ENCODE measurements around the gene SUPV3L1.
"Not testable (repeated sequence)": the region's sequence is repeated elsewhere in the genome, so short reads cannot be mapped to it uniquely, and the experiment has no call there.

SUPV3L1 gene

DNA sequence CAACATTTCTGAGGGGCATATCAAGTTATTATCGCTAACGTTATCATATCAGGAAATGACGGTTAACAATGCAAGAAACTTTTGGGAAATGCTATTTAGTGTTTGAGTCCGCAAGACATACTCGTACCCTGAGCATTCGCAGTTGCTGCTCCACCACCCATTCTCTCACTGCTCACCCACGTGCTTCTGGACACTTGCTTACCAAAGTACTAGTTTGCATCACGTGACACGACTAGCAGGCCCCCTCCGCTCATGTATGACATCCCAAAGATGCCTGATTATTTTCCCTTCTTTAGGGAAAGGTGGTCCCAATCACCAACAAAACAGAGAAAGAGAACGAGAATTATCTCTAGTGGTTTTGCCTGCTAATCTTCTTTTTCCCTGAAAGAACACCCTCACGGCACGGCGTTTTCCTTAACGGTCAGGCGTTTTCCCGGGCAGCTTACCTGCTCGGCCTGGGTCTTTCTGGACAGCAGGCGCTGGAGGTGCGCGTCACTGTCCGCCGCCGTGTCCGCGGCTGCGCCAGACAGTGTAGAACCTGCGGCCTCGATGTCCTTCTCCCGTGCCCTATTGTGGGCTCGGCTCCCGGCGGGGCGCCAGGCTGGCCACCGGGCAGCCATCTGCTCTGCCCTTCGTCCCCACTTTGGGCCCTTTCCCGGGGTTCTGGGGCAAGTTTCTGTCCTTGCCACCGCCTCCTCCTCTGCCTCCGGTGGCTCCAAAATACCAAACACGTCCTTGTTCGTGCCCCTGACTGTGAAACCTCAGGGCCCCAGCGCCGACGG lies at the start of gene SUPV3L1:
Gene SUPV3L1, plus strand, starts transcription at position 492 of the 782 bp plus-strand sequence. Its CDS starts 58 bp downstream, at position 550.
- peak; percentile 71 to 73 for DNase-seq (ENCODE audit: low read depth in 2 of 2)

DNA sequence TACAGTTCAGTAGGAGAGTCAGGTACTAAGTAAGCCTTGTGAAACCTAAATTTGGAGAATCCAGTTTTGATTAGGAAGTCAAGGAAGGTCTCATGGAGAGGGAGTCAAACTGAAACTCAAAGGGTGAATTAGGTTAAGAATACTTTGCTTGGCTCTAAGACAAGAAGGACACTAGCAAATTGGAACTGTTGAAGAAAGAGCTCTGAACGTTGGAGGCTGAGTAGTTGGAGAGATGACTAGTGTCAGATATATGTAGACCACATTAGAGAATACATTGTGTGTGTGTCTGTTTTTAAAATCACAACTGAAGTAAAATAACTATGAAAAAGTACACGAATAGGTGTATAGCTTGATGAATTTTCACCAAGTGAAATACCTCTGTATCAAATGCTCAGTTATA lies 49.8 kb upstream of the SUPV3L1 start:
- no peak for DNase-seq (ENCODE audit: low read depth in 2 of 2)

- no peak for DNase-seq (ENCODE audit: low read depth in 2 of 2)
Measured at GRCh38 chr10:69139961-69140360, 40.1 kb upstream of the SUPV3L1 start.

DNA sequence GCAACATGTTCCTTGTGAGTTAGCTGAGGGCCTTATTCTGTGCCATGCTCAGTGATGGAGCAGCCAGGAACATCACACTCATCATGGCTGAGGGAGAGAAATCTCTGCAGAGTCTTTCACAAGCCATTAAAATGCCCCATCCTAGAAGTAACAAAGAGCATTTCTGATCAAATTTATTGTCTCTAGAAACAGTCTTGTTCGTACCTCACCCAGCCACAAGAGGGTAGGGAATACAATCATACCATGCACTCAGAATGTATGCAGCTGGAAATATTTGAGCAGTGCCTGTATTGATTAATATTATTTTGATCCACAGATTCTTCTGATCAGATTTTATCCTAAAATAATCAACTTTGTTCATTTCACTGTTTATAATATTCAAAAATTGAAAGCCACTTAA lies 38.7 kb upstream of the SUPV3L1 start:
- DNase-seq (ENCODE audit: low read depth in 2 of 2) = no peak

- not testable (repeated sequence) for DNase-seq (ENCODE audit: low read depth in 2 of 2)
Measured at GRCh38 chr10:69142074-69142473, 38.0 kb upstream of the SUPV3L1 start.

DNA sequence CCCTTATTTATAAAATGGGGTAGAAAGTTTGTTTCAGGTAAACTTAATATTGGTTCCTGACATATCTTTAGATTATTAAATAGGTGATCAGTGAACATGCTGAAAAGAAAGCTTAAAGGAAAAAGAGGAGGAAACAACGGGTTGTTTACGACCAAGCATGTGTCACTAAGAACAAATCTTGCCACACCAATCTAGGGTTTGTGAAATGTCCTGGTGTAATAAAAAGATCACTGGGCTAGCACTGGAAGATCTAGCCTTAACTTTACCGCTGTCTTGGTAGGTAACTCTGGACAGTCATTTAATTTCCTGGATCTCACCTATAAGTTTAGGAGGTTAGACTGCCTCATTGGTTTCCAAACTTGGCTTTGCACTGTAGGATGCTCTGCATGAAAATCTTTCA lies 37.1 kb upstream of the SUPV3L1 start:
- DNase-seq (ENCODE audit: low read depth in 2 of 2) = no peak

DNA sequence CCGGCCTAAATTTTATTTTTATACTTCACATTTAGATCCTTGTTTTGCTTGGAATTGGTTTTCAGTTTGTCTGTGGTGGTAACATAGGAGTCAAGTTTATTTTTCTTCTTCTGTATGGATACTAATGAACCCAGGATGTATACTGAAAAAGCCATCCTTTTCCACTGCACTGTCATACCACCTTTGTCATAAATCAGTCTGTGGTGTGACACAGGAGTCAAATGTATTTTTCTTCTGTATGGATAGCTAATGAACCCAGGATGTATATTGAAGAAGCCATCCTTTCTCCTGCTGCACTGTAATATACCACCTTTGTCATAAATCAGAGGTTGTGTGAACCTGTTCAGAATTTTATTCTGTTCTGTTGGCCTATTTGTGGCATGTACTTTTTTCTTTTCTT lies 34.7 kb upstream of the SUPV3L1 start:
- no peak for DNase-seq (ENCODE audit: low read depth in 2 of 2)

DNA sequence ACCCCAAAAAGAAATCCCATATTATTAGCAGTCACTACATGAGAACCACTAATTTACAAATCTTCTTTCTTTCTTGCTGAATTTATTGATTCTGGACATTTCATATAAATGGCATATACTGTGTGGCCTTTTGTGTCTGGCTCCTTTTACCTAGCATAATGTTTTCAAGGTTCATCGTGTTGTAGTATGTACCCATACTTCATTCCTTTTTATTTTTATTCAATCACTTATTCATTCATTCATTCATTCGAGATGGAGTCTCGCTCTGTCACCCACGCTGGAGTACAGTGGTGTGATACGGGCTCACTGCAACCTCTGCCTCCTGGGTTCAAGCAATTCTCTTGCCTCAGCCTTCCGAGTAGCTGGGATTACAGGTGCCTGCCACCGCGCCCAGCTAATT lies 34.2 kb upstream of the SUPV3L1 start:
- no peak for DNase-seq (ENCODE audit: low read depth in 2 of 2)

DNA sequence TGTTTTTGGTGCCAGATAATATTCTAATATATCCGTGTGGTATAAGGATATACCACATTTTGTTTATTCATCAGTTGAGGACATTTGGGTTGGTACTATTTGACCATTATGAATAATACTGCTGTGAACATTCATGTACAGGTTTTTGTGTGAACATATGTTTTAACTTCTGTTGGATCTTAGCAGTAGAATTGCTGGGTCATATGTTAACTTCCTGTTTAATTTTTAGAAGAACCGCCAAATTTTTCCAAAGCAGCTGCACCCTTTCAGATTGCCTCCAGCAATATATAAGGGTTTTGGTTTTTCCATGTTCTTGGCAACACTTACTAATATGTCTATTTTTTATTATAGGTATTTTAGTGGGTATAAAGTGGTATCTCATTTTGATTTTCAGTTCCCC lies 33.3 kb upstream of the SUPV3L1 start:
- no peak for DNase-seq (ENCODE audit: low read depth in 2 of 2)

GRCh38 chr10:69151984-69152383 lies 28.1 kb upstream of the SUPV3L1 start:
- DNase-seq (ENCODE audit: low read depth in 2 of 2) = no peak

DNA sequence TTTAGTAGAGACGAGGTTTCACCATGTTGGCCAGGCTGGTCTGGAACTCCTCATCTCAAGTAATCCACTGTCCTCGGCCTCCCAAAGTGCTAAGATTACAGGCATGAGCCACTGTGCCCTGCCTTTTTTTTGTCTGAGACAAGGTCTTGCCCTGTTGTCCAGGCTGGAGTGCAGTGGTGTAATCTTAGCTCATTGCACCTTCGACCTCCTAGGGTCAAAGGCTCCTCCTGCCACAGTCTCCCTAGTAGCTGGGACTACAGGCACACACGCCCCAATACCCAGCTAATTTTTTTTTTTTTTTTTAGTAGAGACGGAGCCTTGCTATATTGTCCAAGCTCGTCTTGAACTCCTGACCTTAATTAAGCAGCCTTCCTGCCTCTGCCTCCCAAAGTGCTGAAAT lies 26.8 kb upstream of the SUPV3L1 start:
- no peak for DNase-seq (ENCODE audit: low read depth in 2 of 2)

DNA sequence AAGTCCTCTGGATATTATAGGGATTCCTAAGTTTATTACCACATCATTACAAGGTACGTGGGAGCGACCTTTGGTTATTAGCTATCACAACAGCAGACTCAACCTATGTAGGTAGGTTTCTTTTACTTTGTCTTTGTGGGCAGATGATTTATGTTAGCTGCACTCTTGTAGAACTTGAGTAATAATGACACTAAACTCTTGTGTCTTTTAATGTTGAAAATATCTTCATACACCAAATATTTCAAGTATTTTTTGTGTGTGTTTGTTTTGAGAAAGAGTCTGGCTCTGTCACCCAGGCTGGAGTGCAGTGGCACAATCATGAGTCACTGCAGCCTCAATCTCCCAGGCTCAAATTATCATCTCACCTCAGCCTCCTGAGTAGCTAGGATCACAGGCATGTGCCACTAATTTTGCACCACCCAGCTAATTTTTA lies 19.2 kb upstream of the SUPV3L1 start:
- DNase-seq (ENCODE audit: low read depth in 2 of 2) = no peak

GRCh38 chr10:69168493-69168892 lies 11.5 kb upstream of the SUPV3L1 start:
- DNase-seq (ENCODE audit: low read depth in 2 of 2) = no peak

GRCh38 chr10:69172241-69172982 lies 7.6 kb upstream of the SUPV3L1 start:
- no peak for DNase-seq (ENCODE audit: low read depth in 2 of 2)

- not testable (repeated sequence) for DNase-seq (ENCODE audit: low read depth in 2 of 2)
Measured at GRCh38 chr10:69175326-69175725, 4.7 kb upstream of the SUPV3L1 start.

DNA sequence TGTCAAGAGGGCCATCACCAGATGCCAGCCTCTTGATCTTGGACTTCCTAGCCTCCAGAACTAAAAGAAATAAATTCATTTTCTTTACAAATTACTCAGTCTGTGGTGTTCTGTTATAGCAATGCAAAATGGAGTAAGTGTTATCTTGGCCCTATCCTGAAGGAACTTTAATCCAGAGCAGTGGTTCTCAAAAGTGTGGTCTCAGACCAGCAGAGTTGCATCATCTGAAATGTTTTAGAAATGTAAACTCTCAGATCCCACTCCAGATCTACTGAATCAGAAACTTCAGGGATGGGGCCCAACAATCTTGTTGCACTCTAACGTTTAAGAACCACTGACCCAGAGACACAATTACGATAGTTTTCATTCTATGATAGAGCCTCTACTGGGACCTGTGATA lies 3.2 kb upstream of the SUPV3L1 start:
- DNase-seq (ENCODE audit: low read depth in 2 of 2) = no peak

GRCh38 chr10:69179089-69179742 lies 818 bp upstream of the SUPV3L1 start:
- peak; percentile 12 to 13 for DNase-seq (ENCODE audit: low read depth in 2 of 2)

GRCh38 chr10:69180525-69181204 lies 631 bp downstream of the SUPV3L1 start:
- DNase-seq (ENCODE audit: low read depth in 2 of 2) = peak; percentile 9 to 10

- DNase-seq (ENCODE audit: low read depth in 2 of 2) = no peak
Measured at GRCh38 chr10:69181433-69181832, 1.4 kb downstream of the SUPV3L1 start.

- no peak for DNase-seq (ENCODE audit: low read depth in 2 of 2)
Measured at GRCh38 chr10:69182005-69182404, 2.0 kb downstream of the SUPV3L1 start.

DNA sequence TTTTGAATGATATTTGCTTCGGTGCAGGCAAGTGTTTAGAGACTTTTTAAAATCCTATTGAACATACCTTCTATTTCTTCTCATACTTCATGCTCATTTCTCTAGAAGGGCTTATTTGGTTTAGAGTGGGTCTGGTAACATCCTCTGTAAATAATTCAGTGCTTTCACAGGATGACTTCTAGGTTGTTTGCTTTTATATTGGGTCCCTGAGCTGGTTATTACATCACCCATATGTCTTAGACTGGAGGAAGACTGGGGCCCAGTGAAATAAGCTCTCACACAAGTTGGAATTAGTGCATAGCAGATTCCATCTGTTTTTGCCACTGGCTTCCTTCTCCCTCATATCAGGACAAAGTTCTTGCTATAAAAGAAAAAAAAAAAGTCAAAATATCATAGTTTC lies 6.5 kb downstream of the SUPV3L1 start:
- no peak for DNase-seq (ENCODE audit: low read depth in 2 of 2)

- no peak for DNase-seq (ENCODE audit: low read depth in 2 of 2)
Measured at GRCh38 chr10:69201045-69201444, 21.0 kb downstream of the SUPV3L1 start.

Data from stimulated activated CD8-positive, alpha-beta memory T cell treated with anti-CD3 and anti-CD28 coated beads, Interleukin-7, amount 100 ng/mL, for 1 hour (primary cell).